Measurements from ENCODE around the gene HSPH1.
"Not testable (repeated sequence)": the region's sequence is repeated elsewhere in the genome, so short reads cannot be mapped to it uniquely, and the experiment has no call there.

Gene HSPH1

GRCh38 chr13:31161557-31162150, at the start of gene HSPH1:
HSPH1 (minus strand) TSS chr13:31161904; CDS start chr13:31161582, 322 bp downstream.
- peak; percentile 98 to 99 for DNase-seq

- DNase-seq = no peak
Measured at GRCh38 chr13:31209841-31210210, 48.1 kb upstream of the HSPH1 start.

- no peak for DNase-seq
Measured at GRCh38 chr13:31209172-31209840, 47.6 kb upstream of the HSPH1 start.

- DNase-seq = no peak
Measured at GRCh38 chr13:31208559-31209122, 46.9 kb upstream of the HSPH1 start.

GRCh38 chr13:31207661-31208552, 46.2 kb upstream of the HSPH1 start:
- no peak for DNase-seq

- DNase-seq = no peak
Measured at GRCh38 chr13:31204592-31204991, 42.9 kb upstream of the HSPH1 start.

- DNase-seq = no peak
Measured at GRCh38 chr13:31201341-31202031, 39.8 kb upstream of the HSPH1 start.

GRCh38 chr13:31200637-31200971, 38.9 kb upstream of the HSPH1 start:
- DNase-seq = peak; percentile 42 to 52

- peak; percentile 80 to 81 for DNase-seq
Measured at GRCh38 chr13:31199849-31200636, 38.3 kb upstream of the HSPH1 start, which contains the start of gene B3GLCT. B3GLCT (plus strand) TSS chr13:31199975; CDS start chr13:31200085, 110 bp downstream.

GRCh38 chr13:31199527-31199848, 37.8 kb upstream of the HSPH1 start:
- DNase-seq = no peak

GRCh38 chr13:31198519-31198918, 36.8 kb upstream of the HSPH1 start:
- DNase-seq = no peak

- no peak for DNase-seq
Measured at GRCh38 chr13:31196992-31197391, 35.3 kb upstream of the HSPH1 start.

GRCh38 chr13:31195616-31196015, 33.9 kb upstream of the HSPH1 start:
- no peak for DNase-seq

- DNase-seq = no peak
Measured at GRCh38 chr13:31192306-31192705, 30.6 kb upstream of the HSPH1 start.

GRCh38 chr13:31191748-31192147, 30.0 kb upstream of the HSPH1 start:
- DNase-seq = no peak

GRCh38 chr13:31184981-31185645, 23.4 kb upstream of the HSPH1 start:
- DNase-seq = no peak

GRCh38 chr13:31184451-31184850, 22.7 kb upstream of the HSPH1 start:
- no peak for DNase-seq

- DNase-seq = no peak
Measured at GRCh38 chr13:31182987-31183386, 21.3 kb upstream of the HSPH1 start.

- DNase-seq = no peak
Measured at GRCh38 chr13:31179754-31180153, 18.1 kb upstream of the HSPH1 start.

GRCh38 chr13:31179241-31179640, 17.5 kb upstream of the HSPH1 start:
- no peak for DNase-seq

GRCh38 chr13:31177813-31178495, 16.2 kb upstream of the HSPH1 start:
- DNase-seq = not testable (repeated sequence)
